SK-N-SH treated with all-trans-retinoic acid at 6 μM for 48 hours (cell line): Measurements from ENCODE around the gene RHOU.

Experiments
- ARNTL ChIP-seq: fragments of 450-650 bp; formaldehyde crosslinking; IDR thresholded peaks from 2 replicates; pipeline ENCODE4 v1.5.0; 2020; ENCODE audit warnings: low read depth, mild to moderate bottlenecking, moderate library complexity, borderline replicate concordance
- CSDC2 ChIP-seq: fragments of 250-450 bp; sonication (Bioruptor Pico); IDR thresholded peaks from 2 replicates; pipeline ENCODE4 v1.5.0; 2020; ENCODE audit warnings: mild to moderate bottlenecking, moderate library complexity
- ESRRG ChIP-seq: fragments of 250-450 bp; sonication (Bioruptor Pico); IDR thresholded peaks from 2 replicates; pipeline ENCODE4 v1.6.1; 2021; ENCODE audit warnings: mild to moderate bottlenecking
- ISL1 ChIP-seq: fragments of 250-450 bp; sonication (Bioruptor Pico); IDR thresholded peaks from 2 replicates; pipeline ENCODE4 v2.1.2; 2022; ENCODE audit warnings: mild to moderate bottlenecking, moderate library complexity
- TCF4 ChIP-seq: fragments of 250-450 bp; sonication (Bioruptor Pico); IDR thresholded peaks from 2 replicates; pipeline ENCODE4 v1.8.0; 2021; ENCODE audit warnings: mild to moderate bottlenecking, moderate library complexity, borderline replicate concordance
- TOX ChIP-seq: fragments of 250-450 bp; sonication (Bioruptor Pico); IDR thresholded peaks from 2 replicates; pipeline ENCODE4 v1.8.0; 2021; ENCODE audit warnings: mild to moderate bottlenecking, moderate library complexity, borderline replicate concordance
- ZNF70 ChIP-seq: fragments of 450-650 bp; formaldehyde crosslinking; IDR thresholded peaks from 2 replicates; pipeline ENCODE4 v1.5.0; 2020; ENCODE audit warnings: mild to moderate bottlenecking, moderate library complexity
- ZNF8 ChIP-seq: fragments of 450-650 bp; formaldehyde crosslinking; IDR thresholded peaks from 2 replicates; pipeline ENCODE4 v1.5.0; 2020; ENCODE audit warnings: mild to moderate bottlenecking, moderate library complexity
- TF ChIP-seq, protein P1 (sequence below): fragments of 250-450 bp; sonication (Bioruptor Pico); IDR thresholded peaks from 2 replicates; pipeline ENCODE4 v1.5.1; 2020; ENCODE audit warnings: low read depth, mild to moderate bottlenecking, moderate library complexity
- TF ChIP-seq, protein P2 (sequence below): fragments of 250-450 bp; sonication (Bioruptor Pico); IDR thresholded peaks from 2 replicates; pipeline ENCODE4 v1.8.0; 2020; ENCODE audit warnings: mild to moderate bottlenecking, moderate library complexity, borderline replicate concordance

DNA sequence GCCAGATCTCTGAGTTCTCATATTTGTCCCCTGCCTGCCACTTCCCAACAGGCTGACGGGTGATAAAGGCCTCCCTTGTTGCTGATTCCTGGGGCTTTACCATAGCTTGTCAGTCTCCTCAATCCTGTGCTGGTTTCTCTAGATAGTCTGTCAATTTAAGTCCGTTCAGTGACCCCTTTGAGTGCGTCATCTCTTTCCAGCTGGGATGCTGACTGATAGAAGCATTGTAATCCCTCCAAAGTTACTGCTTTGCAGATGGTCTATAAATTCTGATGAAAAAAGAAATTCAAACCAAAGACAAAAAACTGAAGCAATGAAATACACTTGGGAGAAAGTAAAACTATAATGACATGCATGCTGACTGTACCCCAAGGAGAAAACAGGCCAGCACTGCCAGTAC lies 28.3 kb downstream of the RHOU start:
- TF ChIP-seq ZNF8 (no peak), TCF4 (CRISPR knock-in tag) (no peak), ESRRG (CRISPR knock-in tag) (no peak), CSDC2 (CRISPR knock-in tag) (no peak), TOX (CRISPR knock-in tag) (no peak), ARNTL (CRISPR knock-in tag) (no peak), ZNF70 (CRISPR knock-in tag) (no peak), ISL1 (CRISPR knock-in tag) (no peak)
- TF ChIP-seq, protein P1, sequence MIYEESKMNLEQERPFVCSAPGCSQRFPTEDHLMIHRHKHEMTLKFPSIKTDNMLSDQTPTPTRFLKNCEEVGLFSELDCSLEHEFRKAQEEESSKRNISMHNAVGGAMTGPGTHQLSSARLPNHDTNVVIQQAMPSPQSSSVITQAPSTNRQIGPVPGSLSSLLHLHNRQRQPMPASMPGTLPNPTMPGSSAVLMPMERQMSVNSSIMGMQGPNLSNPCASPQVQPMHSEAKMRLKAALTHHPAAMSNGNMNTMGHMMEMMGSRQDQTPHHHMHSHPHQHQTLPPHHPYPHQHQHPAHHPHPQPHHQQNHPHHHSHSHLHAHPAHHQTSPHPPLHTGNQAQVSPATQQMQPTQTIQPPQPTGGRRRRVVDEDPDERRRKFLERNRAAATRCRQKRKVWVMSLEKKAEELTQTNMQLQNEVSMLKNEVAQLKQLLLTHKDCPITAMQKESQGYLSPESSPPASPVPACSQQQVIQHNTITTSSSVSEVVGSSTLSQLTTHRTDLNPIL (CRISPR knock-in tag) = no peak
- TF ChIP-seq, protein P2, sequence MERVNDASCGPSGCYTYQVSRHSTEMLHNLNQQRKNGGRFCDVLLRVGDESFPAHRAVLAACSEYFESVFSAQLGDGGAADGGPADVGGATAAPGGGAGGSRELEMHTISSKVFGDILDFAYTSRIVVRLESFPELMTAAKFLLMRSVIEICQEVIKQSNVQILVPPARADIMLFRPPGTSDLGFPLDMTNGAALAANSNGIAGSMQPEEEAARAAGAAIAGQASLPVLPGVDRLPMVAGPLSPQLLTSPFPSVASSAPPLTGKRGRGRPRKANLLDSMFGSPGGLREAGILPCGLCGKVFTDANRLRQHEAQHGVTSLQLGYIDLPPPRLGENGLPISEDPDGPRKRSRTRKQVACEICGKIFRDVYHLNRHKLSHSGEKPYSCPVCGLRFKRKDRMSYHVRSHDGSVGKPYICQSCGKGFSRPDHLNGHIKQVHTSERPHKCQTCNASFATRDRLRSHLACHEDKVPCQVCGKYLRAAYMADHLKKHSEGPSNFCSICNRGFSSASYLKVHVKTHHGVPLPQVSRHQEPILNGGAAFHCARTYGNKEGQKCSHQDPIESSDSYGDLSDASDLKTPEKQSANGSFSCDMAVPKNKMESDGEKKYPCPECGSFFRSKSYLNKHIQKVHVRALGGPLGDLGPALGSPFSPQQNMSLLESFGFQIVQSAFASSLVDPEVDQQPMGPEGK (CRISPR knock-in tag) = no peak
